GM18517 (cell line): ENCODE measurements around the gene TEX47.

Experiments used
- ATAC-seq: cut with Tn5 transposase; IDR thresholded peaks from one replicate; pipeline ENCODE4 v1.9.1; 2021; ENCODE audit warnings: mild to moderate bottlenecking, moderate library complexity; ENCODE audit not compliant: unreplicated experiment

Gene TEX47

DNA sequence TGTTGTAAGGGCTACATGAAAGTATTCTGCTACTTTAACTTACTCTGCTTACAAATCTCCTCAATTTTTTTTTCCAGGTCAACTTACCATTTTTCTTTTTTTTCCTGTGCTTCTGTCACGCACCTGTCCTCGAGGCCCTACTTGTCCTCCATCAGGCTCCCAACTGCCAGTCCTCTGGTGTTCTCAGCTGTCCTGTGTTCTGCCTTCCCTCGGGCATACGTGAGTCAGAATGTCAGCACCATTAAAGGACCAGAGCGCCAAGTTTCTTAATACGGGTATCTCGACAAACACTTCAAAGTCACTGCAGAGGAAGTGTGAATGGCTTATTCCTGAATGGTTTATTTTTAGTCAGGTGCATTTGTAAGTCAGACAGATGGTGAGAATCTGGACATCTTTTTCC is at the start of gene TEX47:
TSS of gene TEX47 (minus strand) at position 185 of the 400 bp plus-strand sequence. CDS start 795 bp downstream, outside the sequence.
- no peak for ATAC-seq

DNA sequence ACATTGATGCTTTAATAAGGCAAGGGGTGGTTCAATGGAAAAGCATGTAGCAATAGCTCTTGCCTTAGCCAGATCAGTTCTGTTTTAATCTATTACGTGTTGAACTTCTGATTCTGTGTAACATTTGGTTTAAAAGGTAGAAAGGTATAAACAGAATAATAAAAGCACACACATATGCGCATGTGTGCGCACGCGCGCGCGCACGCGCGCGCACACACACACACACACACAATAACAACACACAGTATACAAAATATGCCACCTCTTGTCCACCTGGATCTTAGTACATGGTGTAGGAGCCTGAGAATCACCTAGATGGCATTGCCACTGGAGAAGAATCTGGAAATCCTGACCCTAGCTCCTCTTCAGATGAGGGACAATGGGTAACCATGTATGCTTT is 49.6 kb upstream of the TEX47 start:
- no peak for ATAC-seq

DNA sequence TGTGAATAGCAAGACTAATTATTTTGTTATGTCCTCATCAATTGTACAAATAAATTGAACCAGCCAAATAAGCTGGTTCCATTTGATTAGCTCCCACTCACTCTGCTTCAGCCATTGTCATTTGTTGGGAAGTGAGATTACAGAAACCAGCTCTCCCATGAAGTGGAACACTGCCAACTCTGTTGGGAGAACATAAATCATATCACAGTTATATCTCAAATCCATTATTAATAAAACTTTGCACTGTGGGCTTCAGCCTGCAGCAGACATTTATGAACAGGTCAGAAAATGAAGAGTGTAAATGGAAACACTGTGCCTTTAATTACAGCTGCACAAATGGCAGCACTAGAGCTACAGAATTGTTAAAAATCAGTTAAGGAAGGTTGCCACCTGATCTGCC is 46.7 kb upstream of the TEX47 start:
- no peak for ATAC-seq

- ATAC-seq, result peak; percentile 92
Observed at GRCh38 chr7:88835147-88835728, 39.7 kb upstream of the TEX47 start.

DNA sequence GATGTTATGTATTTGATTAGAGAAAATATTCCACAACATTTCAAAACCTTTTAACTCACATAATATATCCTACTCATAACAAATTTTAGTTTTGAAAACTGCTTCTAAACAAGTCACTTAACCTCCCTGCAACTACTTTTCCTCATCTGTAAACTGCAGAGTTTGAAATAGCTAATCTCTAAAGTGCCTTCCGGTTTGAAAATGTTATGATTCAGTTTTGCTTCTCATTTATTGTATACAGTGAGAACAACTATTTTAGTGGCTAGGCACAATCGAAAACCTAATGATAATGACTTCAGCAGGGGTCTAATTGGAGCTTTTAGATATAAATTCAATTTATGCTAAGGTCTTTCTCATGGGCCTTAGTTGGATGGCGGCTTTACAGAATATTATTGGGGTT is 30.7 kb upstream of the TEX47 start:
- no peak for ATAC-seq

- no peak for ATAC-seq
Observed at GRCh38 chr7:88818552-88818951, 23.0 kb upstream of the TEX47 start.

DNA sequence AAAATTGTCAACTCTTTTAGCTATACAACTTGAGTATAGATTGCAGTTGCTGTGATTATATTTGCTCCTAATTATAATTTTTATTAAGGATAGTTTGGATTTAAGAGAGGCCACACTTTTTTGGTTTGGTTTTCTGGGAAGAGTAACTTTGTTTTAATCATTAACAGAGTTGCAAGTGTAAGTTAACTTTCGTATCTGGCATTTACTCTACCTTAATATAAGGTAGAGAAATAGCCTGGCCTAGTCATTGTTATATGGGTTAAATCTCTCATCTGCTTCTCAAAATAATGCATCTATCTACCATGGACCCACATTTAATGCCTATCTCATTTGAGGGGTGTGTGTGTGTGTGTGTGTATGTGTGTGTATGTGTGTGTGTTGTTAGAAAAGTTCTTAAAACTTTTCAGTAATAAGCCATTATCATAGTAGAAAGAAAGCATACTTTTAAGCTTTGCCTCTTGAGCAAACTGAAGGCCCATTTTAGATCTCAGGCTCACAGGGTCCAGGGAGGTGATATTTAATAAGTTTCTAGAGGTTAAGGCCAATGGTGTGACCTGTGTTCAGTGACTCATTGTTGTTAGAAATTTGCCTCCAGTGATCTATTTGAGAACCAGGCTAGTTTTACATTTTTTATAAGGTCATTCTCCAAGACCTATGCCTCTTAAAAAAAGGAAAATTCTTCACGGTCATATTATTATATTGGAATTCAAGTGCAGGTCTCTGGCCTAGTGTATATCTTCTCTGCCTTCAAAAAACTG is 10.9 kb upstream of the TEX47 start:
- no peak for ATAC-seq

DNA sequence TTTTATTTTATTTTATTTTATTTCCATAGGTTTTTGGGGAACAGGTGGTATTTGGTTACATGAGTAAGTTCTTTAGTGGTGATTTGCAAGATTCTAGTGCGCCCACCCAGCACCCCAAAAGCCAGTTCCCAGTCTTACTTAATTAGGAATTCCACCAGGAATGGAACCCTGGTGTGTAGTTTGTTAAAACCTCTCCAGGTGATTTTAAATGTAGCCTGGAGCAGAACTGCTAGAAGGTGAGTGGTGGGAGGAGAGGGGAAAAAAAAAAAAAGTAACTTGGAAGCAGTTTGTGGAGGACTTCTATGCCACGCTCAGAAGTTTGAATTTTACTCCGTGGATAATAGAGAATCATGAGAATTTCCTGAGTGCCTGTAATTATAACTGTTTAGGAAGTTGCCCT is 5.5 kb upstream of the TEX47 start:
- ATAC-seq, result no peak

DNA sequence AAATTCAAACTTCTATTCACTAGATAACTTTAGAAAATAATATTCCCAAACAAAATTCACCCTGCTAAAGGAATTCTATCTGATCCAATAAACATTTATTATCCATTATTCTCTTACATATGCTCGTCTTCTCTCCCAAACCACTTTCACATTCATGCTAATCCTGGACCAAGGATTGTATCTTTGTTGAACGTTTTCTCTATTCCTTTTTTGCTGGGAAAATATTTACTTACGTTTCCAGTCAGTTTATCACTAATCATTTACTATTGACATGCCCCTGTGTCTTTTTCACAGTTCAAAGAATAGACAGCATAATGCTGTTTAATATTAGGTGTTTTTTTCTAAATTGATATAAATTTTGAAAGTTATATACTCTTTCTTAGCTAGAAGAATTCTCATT is 3.2 kb downstream of the TEX47 start:
- no peak for ATAC-seq

DNA sequence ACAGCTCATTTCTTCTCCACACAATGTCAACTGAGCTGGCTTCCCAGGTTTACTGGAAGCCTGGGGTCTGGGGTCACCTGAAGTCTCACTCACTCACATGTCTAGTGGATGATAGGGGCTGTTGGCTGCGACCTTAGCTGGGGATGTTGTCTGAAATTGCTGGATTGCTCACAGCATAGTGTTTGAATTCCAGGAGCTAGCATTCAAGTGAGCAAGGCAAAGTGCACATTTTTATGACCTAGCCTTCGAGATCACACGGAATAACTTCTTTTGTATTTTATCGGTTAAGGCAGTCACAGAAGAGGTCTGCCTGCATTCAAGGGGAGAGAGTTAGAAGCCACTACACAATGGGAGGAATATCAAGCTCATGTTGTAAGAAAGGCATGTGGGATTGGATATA is 3.6 kb downstream of the TEX47 start:
- ATAC-seq, result no peak

DNA sequence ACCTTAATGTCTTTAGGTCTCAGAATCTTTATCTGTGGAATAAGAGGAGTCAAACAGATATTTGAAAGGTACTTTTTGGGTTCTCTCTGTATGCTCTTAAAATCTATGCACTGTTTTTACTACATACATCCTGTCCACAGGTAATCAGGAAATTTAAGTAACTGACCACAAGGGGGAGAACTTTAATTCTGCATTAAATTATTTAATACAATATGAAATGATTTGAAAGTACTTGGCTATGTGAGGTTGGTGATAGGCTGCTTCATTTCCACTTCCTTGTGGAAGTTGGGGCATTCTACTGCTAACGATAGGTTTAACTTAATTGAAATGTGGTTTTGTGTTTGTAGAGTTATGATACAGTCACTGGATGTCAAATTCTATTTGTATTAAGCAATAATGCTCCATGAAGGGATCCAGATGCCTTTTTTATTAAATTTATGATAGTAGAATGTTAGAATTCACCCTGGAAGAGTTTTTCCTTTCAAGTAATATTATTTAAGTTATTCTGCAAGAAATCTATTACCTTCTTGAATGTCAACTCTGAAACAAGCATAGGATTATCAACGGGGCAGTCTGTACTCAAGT is 6.0 kb downstream of the TEX47 start:
- ATAC-seq, result no peak

DNA sequence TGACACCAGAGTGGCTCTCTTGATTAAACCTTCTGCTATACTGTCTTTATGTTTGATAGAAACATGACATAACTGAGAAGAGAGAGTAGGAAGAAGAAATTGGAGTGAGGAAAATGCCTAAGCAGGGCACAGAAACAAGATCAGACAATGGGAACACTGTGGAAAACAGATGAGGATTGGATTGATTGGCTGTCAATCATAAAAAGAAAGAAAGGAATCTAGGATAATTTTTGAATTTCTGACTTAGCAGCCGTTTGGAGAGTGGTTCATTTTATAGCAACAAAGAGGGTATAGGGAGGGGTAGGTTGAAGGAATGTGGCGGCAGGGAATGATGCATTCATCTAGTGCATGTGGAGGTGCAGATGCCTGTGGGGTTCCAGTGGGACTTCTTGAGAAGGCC is 7.8 kb downstream of the TEX47 start:
- ATAC-seq, result no peak

GRCh38 chr7:88775838-88776237 is 19.7 kb downstream of the TEX47 start:
- no peak for ATAC-seq

DNA sequence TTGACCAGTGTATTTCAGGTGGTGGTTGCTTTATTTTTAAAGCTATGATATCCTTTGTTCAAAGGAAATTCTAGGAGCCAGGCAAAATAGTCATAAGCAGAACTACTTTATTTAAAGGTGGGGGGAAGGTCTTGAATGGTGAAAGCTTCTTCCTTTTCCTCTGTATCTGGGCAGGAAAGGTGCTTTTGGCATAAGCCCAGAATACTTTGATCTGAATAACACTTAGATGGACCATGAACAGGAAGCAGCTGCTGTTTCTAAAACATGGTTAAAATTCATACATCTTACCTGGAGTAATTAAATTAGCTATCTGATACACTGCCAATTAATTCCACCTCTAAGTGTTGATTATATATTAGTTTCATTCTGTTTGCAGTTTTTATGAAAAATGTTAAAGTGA is 22.8 kb downstream of the TEX47 start:
- ATAC-seq, result no peak

- peak; percentile 65 for ATAC-seq
Observed at GRCh38 chr7:88771417-88771816, 24.1 kb downstream of the TEX47 start.

DNA sequence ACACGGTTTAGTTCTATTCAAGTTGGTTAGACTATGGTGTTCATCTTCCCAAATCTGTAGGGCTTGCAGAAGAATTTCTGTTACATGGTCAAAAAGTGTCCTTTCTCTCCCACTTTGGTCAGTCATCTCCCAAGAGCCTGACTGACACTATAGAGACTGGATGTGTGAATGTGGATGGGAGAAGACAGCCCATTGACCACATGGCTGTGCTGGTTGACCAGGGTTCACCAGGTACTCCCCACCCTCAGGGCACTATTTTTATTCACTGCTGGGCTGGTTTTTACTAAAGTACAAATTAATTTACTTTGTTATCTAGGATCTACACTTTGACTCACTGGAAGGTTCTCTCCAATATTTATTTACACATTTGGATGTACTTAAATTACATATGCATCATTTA is 33.8 kb downstream of the TEX47 start:
- no peak for ATAC-seq

- ATAC-seq, result no peak
Observed at GRCh38 chr7:88760136-88760515, 35.4 kb downstream of the TEX47 start.

GRCh38 chr7:88759230-88760135 is 36.1 kb downstream of the TEX47 start, which contains the start of gene ZNF804B:
ZNF804B (plus strand) TSS chr7:88759700; CDS start chr7:88759977, 277 bp downstream.
- no peak for ATAC-seq

DNA sequence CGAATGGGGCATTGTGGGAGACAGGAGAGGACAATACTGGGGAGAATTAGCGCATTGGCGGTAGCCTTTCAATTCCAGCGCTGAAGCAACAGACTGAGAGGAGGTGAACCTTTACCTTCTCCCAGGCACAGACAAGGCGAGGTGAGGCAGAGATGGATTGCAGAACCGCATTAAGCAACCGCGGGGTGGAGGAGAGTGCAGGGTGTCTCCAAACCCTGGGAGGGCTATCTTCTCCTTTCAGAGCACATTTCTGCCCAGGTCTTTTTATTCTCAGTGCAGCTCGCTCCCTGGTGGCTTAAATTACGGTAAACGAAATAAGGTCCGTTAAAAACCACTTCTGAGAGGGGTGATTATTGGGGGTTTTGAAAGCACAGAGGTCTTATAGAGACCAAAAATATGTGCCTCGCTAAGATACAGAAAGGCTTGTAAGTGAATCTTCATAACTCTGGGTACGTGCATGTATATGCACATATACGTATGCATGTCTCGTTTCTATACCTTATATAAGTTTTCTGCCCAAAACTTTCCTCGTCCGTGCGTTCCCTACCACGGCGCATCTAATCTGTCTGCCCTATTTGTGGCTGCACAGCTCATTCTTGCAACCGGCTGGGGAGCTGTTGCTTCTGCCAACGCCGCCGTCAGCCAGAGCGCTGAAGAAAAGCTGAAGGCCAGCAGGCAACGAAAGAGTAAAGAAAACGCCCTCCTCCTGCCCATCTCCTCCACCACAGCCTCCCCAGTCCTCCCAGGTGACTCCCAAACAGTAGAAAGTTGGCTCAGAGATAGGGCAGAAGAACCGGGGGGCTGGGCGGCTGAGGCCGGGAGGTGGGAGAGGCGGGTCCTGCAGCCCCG is 36.9 kb downstream of the TEX47 start:
- ATAC-seq, result no peak

DNA sequence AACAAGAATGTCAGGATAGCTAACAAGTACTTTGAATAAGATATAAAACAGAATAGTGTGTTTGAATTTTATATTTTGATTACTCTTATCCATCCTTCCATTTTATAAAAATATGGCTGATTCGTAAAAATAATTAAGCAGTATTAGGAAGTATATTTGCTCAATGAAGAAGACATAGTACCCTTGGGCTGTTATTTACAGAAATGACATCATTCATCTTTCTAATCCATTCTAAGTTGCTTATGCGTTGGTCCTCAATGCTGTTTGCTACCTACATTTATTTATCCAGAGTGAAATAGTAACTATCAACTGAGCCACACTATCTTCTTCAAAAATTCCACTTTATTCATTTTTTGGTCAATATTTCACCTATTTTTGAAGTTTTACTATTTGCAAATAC is 38.2 kb downstream of the TEX47 start:
- ATAC-seq, result no peak
